AG20443 (cell line): ENCODE results near the gene HOXD4.

Experiments used
- DNase-seq: peaks from one replicate; pipeline ENCODE4 v3.0.0; 2012; ENCODE audit warnings: low spot score, mixed read lengths

The HOXD4 gene

DNA sequence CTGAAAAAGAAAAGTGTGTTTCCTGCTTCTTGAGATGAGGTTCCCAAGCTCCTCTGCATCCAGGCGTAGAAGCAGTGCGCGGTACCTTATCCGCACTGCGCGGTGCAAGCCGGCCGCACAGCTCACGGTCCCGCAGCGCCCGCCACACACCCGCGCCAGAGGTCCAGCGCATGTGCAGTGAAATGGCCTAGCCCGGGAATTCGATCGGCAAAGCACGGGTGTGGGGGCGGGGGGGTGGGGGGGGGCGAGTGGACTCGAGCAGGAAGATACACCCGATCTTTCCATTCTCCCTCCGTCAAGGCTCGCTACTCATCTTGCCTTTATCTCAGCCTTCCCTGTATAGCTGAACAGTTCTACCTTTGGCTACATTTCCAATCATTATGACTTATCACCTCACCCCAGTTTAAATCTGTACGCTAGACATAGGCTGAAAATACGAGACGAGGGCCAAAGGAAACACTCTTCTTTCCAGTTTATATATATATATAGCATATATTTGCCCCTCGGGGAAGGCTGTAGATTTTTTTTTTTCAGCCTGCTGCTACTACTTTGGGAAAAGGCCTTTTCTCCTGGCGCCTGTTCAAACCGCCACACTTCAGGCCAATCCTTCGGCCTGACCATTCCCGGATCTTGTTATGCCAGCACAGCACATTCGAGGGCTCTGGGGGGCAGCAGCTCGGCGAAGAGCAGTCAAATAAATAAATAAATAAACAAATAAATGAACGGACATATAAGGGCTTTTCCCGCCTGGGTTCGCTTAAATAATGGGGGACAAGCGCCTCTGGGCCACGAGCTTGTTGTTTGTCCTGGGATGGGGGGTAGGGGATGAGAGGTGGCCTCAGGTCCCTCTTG, 11.5 kb upstream of the HOXD4 start:
- DNase-seq = peak; percentile 71

- peak; percentile 91 for DNase-seq
Measured at GRCh38 chr2:176140513-176141317, 10.6 kb upstream of the HOXD4 start.

GRCh38 chr2:176142281-176142680, 9.1 kb upstream of the HOXD4 start:
- no peak for DNase-seq

DNA sequence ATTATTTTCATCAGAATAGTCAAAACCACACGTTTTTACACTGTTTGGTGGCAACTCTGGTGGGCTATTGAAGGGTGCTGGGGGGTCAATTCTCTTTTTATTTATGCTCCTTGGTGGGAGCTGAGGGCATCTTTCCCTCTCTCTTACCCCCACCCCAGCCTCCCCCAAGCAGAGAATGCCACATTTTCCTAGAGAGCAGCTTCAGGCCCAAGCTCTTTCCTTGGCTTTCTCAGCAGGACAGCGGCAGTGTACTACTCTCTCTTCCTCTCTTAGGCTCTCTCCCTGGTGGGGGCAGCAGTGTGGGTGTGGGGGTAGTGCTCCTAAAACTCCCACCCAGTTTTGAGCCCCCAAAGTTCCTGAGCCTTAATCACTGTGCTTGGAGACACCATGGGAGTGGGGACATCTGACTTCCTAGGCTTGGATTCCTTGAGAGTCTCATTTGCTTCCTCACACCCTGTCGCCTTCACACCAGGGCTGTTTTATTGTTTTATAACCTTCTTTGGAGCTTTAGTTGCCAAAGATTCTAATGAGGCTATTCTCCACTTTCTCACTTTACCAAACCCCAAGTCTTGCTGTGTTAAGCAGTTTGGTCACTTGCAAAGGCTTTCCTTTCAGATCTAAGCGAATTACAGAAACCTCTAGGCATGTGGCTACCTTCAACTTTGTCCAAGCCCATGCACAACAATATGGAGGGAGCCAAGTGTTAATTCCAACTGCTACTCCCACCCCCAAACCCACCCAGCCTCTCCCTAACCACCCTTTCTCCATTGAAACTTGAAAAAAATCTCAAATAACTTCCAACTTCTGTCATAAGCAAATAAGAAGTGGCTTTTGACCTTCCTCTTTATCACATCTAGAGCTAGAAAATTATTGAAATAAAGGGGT, 6.0 kb upstream of the HOXD4 start:
- DNase-seq = no peak

DNA sequence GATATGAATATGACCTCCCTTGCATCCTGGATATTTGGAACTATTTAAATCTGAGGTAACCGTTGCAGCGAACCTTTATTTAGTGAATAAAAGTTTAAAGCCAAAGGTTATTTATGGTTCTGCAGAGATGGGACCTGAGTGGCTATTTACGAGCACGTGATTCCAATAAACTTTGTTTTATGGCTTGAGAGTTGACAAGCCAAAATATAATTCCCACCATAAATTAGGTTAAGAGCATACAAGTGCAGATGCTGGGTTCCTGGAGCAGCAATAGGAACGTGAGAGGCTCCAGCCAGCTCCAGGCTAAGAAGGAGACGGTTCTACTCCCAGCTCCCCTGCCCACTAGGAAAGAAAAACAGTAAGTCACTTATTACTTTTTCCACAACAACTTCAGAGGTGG, 5.2 kb upstream of the HOXD4 start:
- DNase-seq = no peak

GRCh38 chr2:176146645-176147044, 4.7 kb upstream of the HOXD4 start:
- no peak for DNase-seq

DNA sequence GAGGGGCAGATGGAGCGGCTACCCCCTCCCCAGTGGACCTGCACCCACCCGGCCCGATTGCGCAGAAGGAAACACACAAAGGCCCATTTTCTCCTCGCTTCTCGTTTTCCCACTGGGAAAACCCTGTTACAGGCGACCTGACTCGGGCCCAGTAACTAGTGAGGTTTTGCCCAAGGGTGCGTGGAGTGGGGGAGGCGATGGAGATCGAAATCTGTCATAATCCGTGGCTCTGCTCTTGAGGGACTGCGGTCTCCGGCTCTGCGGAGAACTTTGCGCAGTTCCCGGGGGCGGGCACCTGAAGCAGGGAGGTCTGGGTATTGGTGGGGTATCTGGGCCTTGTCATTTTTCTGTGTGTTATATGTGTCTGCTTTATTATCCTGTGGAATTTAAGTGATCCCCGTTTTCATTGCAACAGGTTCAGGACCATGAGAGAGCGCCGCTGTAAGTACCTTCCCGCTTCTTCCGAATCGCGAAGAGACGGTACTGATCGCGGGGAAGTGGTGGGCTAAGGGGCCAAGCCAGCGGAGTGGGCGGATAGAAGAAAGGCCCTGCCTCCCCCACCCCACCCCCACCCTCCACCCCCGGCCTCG, 4.0 kb upstream of the HOXD4 start:
- no peak for DNase-seq

GRCh38 chr2:176147800-176148496, 3.4 kb upstream of the HOXD4 start:
- DNase-seq = no peak

DNA sequence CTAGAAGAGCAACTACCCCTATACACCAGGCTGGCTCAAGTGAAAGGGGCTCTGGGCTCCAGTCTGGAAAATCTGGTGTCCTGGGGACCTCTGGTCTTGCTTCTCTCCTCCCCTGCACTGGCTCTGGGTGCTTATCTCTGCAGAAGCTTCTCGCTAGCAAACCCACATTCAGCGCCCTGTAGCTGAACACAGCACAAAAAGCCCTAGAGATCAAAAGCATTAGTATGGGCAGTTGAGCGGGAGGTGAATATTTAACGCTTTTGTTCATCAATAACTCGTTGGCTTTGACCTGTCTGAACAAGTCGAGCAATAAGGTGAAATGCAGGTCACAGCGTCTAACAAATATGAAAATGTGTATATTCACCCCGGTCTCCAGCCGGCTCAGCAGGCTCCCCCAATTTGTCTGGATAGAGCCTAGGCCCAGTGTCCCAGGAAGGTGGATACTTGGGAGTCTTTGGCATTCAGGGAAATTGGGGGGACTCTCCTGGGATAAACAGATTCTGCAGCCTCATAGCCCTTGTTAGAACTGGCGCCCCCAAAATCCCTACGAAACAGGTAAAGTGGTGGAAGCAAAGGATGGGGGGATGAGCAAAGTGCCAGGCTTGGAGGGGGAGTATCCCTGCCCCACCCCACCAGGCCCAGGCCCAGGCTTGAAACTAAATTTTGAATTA, 2.5 kb upstream of the HOXD4 start:
- no peak for DNase-seq

- no peak for DNase-seq
Measured at GRCh38 chr2:176149481-176149938, 1.8 kb upstream of the HOXD4 start.

DNA sequence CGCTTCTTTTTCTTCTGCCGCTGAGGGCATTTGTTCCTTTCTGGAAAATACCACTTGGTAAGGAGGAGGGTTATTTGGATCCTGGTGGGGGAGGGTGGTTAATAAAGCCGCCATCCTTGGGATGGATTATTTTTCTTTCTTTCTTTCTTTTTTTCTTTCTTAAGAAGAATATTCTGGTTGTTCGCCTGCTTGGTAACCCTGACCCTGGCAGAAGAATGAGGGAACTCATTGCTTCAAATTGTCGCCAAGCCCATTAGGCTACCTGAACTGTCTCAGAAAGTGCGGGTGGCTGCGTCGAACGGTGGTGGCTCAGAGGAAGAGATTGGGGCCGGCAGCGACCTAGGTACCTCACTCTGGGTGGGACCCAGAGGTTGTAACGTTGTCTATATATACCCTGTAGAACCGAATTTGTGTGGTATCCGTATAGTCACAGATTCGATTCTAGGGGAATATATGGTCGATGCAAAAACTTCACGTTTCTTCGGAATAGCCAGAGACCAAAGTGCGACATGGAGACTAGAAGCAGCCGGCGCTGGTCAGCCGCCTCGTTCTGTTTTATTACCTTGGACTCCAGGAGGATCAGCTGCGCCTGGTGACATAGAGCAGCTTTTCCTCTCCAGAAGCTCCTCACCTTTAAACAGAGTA, 1.3 kb upstream of the HOXD4 start:
- no peak for DNase-seq

DNA sequence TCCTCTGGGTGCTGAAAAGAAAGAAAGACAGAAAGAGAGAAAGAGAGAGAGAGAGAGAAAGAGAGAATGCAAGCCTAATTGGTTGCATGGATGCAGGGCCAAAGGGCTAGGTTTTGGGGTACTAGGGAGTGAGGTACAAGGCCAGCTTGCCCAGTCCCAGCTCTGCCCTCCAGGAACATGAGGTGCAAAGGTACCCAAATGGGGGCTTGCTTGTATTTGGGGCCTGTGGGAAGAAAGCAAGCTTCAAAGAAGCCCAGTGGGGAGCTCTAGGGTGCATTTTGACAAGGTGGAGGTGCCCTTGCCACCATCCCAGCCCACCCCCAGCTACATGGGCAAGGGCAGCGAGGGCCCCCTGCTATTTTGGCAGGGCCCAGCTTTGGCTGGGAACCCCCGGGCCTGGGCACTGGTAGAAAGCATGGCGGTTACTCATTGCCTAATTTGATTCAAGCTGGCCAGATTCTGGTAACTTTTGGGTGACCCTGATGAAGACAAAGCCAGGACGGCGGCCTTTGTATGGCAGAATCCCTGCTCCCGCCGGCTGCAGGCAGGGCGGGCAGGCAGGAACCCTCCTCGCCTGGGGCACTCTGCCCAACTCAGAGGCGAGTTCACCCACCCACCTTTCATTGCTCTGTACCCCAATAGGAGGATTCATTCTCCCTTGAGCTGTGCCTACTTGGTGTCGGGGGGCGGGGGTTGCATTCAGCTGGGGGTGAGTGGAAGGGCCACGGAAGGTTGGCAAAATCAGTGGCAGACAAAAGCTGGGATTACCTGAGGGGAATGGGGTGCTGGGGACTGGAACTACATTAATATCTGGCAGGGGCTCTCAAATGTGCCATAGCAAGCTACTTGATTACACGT, 537 bp upstream of the HOXD4 start:
- DNase-seq = no peak

GRCh38 chr2:176152350-176153181, 1.2 kb downstream of the HOXD4 start:
- peak; percentile 75 for DNase-seq

DNA sequence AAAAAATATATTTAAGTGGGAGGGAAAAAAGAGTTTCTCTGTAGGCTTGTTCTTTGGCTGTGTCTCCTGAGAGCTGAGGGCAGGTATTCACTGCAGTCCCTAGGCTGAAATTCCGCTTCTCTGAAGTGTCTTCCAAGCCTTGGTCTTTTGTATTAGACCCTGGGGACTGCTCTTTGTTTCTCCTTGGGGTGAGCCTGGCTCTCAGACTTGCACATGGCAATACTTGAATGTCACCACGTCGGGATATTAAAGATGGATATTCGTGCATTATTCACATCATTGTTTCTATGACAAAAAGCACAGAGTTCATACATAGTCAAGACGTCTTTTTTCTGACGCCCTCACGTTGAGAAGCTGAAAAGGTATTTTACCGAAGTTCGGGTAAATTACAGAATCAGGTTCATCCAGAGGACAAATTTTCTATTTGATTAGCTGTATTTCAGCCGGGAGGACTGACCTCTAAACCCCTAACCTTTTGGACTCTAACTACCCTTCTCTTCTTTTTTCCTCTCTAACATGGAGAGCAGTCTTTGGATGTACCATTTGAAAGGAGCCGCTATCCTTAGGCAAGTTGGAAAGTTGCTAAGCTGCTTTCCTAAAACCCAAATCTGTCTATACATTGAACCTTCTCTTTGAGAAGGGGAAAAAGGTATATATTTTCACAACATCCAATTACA, 3.4 kb downstream of the HOXD4 start:
- no peak for DNase-seq

DNA sequence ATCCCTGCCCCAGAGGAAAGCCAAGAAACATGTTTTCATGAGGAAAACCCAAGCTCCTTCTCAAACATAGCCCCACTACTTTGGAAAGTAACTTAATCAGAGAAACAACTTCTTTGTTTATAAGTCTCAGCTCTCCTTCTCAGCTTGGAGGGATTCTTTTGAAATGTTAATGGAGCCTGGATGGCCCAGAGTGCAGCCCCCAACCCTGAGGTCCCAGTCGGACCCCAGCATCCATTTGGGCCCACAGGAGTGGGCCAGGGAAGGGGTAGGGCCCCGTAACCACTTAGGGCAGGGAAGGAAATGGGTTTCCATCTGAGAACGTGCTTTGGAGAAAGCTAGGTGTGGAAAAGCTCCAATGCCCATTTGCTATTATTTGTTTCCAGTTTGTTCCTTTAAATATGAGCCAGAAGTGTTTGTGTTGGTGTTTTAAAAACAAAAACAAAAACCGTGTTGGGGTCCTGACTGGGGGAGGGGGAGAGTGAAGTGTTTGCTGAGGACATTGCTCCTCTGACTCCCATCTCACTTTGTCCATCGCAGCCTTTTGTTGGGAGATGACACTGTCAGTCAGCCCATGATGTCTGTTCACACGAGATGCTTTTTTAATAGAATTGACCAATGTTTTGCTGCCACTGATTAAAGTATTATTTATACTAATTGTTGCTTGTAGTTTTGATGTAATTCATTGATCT, 4.2 kb downstream of the HOXD4 start:
- DNase-seq = no peak

GRCh38 chr2:176156301-176156806, 5.0 kb downstream of the HOXD4 start:
- DNase-seq = no peak
